K562 (cell line): ENCODE measurements around the gene UGT1A3. TPM values are rescaled to one million over a fixed set of nuclear protein-coding genes. Genes with fewer than 3 reads are reported as not detected.

Experiments used
- ATAC-seq: fragments of 200-7000 bp; cut with Tn5 transposase; 3 replicates; pipeline ENCODE4 v1.9.1; 2020; ENCODE audit warnings: moderate library complexity
- BruUV-seq: library from RNA; stranded (reverse); fragments of 400-500 nt; replicated peaks from 2 replicates; lab custom pipeline; 2021; lab: Mats Ljungman, UMichigan
- CTCF ChIA-PET: fragments of 300-600 bp; formaldehyde crosslinking; extraction: SDS; loops from one replicate; lab custom pipeline; 2021; ENCODE audit warnings: low intra/inter-chr PET ratio; lab: Yijun Ruan, JAX
- POLR2A ChIA-PET: fragments of 300-600, 350-650 bp; sonication (Branson Sonifier 250); formaldehyde crosslinking; extraction: SDS; loops from one replicate; lab custom pipeline; 2021; ENCODE audit warnings: antibody characterized with exemption, inconsistent platforms; lab: Yijun Ruan, JAX
- DNase-seq, 4 experiments: peaks; one replicate each; pipeline versions ENCODE4 v3.0.0 to v3.0.0-alpha.2; 2011 to 2018; ENCODE audit warnings: low spot score in 3 of 4, mixed read lengths in 3 of 4; ENCODE audit errors: extremely low read depth in 1 of 4
- FAIRE-seq: peaks from 2 replicates; lab custom pipeline; 2011; peaks lifted over from hg19 to GRCh38; lab: Jason Lieb, UNC
- H2AFZ ChIP-seq: 2 replicates; pipeline ENCODE4 v1.6.0; 2011; ENCODE audit warnings: low read depth, low read length, control low read depth, inconsistent platforms
- H3K27ac ChIP-seq: fragments of 200-600 bp; 3 replicates; pipeline ENCODE4 v1.8.0; 2011; ENCODE audit warnings: low read depth, mild to moderate bottlenecking, control low read depth, inconsistent platforms, low read length, moderate library complexity, mixed read lengths; ENCODE audit errors: extremely low read depth
- H3K27me3 ChIP-seq, 2 experiments: fragments of 300-600 bp in 1 of 2; 2 replicates in 1 of 2; 3 replicates in 1 of 2; pipeline versions ENCODE4 v1.6.0 to v1.8.0; 2011; ENCODE audit warnings: inconsistent platforms in 2 of 2, low read length in 2 of 2, mild to moderate bottlenecking in 1 of 2, mixed read lengths in 1 of 2, moderate library complexity in 1 of 2; ENCODE audit not compliant: control insufficient read depth in 2 of 2, insufficient read depth in 2 of 2
- H3K36me3 ChIP-seq: fragments of 300-600 bp; 3 replicates; pipeline ENCODE4 v1.8.0; 2011; ENCODE audit warnings: mild to moderate bottlenecking, low read length, inconsistent platforms; ENCODE audit not compliant: control insufficient read depth, insufficient read depth
- H3K4me1 ChIP-seq, 2 experiments: fragments of 200-600 bp in 1 of 2; replicated peaks in 1 of 2; 2 replicates in 1 of 2; 3 replicates in 1 of 2; pipeline versions ENCODE4 v1.5.1 to v1.8.0; 2011; ENCODE audit warnings: inconsistent platforms in 2 of 2, low read length in 2 of 2, mild to moderate bottlenecking in 1 of 2, mixed read lengths in 1 of 2, moderate library complexity in 1 of 2; ENCODE audit not compliant: control insufficient read depth in 2 of 2, insufficient read depth in 2 of 2
- H3K4me2 ChIP-seq: 2 replicates; pipeline ENCODE4 v1.6.1; 2011; ENCODE audit warnings: low read length, control low read depth, inconsistent platforms, mixed read lengths; ENCODE audit not compliant: insufficient read depth
- H3K4me3 ChIP-seq: fragments of 200-600 bp; sonication (generic), shearing (Covaris generic); 2 replicates; pipeline ENCODE4 v1.5.1; 2016; ENCODE audit warnings: control low read depth, inconsistent platforms
- H3K79me2 ChIP-seq: fragments of 200-600 bp; 3 replicates; pipeline ENCODE4 v1.8.0; 2011; ENCODE audit warnings: low read length, inconsistent platforms; ENCODE audit not compliant: control insufficient read depth, insufficient read depth
- H3K9ac ChIP-seq, 2 experiments: 2 replicates each; pipeline versions ENCODE4 v1.6.0 to v1.6.1; 2011; ENCODE audit warnings: low read depth in 2 of 2, low read length in 2 of 2, control low read depth in 1 of 2, inconsistent platforms in 1 of 2, mild to moderate bottlenecking in 1 of 2, mixed read lengths in 1 of 2; ENCODE audit not compliant: insufficient read depth in 1 of 2
- H3K9me1 ChIP-seq: one replicate; pipeline ENCODE4 v1.6.0; 2011; ENCODE audit warnings: inconsistent platforms, mild to moderate bottlenecking, low read length, moderate library complexity; ENCODE audit not compliant: control insufficient read depth, insufficient read depth
- H3K9me3 ChIP-seq: replicated peaks from 2 replicates; pipeline ENCODE4 v1.5.1; 2011; ENCODE audit warnings: low read depth, low read length, inconsistent platforms; ENCODE audit not compliant: control insufficient read depth, insufficient read depth
- H4K20me1 ChIP-seq: replicated peaks from 2 replicates; pipeline ENCODE4 v1.6.1; 2011; ENCODE audit warnings: low read length, inconsistent platforms, mixed read lengths; ENCODE audit not compliant: control insufficient read depth, insufficient read depth
- ATF7 ChIP-seq: fragments of 450-650 bp; IDR thresholded peaks from 2 replicates; pipeline ENCODE4 v1.7.1; 2014; ENCODE audit warnings: mild to moderate bottlenecking, moderate library complexity
- BCOR ChIP-seq: fragments of 450-650 bp; IDR thresholded peaks from 2 replicates; pipeline ENCODE4 v1.6.1; 2016
- CBX3 ChIP-seq, 2 experiments: IDR thresholded peaks; 1 replicate in 1 of 2; 2 replicates in 1 of 2; pipeline ENCODE4 v1.6.1; 2012; ENCODE audit warnings: inconsistent platforms in 2 of 2, low read length in 2 of 2, borderline replicate concordance in 1 of 2, control low read depth in 1 of 2
- CHCHD3 ChIP-seq: fragments of 250-450 bp; sonication (Bioruptor Pico); IDR thresholded peaks from 2 replicates; pipeline ENCODE4 v2.1.2; 2022; ENCODE audit warnings: mild to moderate bottlenecking
- DMBX1 ChIP-seq: fragments of 250-450 bp; sonication (Bioruptor Pico); IDR thresholded peaks from 2 replicates; pipeline ENCODE4 v1.8.0; 2022; ENCODE audit warnings: inconsistent platforms, mild to moderate bottlenecking, moderate library complexity, borderline replicate concordance
- FOXM1 ChIP-seq, 2 experiments: fragments of 450-650 bp in 1 of 2; sonication (generic) in 1 of 2; formaldehyde crosslinking in 1 of 2; IDR thresholded peaks; 2 replicates each; pipeline versions ENCODE4 v1.6.1 to v1.9.0; 2017 to 2022; ENCODE audit warnings: low read depth in 2 of 2, mild to moderate bottlenecking in 2 of 2, missing genetic modification reagents in 1 of 2, moderate library complexity in 1 of 2
- LCOR ChIP-seq: sonication (generic); formaldehyde crosslinking; IDR thresholded peaks from 2 replicates; pipeline ENCODE4 v1.8.0; 2022; ENCODE audit warnings: mild to moderate bottlenecking, missing genetic modification reagents
- POLR2AphosphoS2 ChIP-seq: IDR thresholded peaks from 2 replicates; pipeline ENCODE4 v1.6.1; 2012; ENCODE audit warnings: low read length, improper control_type of control experiment
- POLR2H ChIP-seq: IDR thresholded peaks from 2 replicates; pipeline ENCODE4 v1.6.1; 2016; ENCODE audit warnings: missing genetic modification characterization, low read depth, mild to moderate bottlenecking, control low read depth, missing compliant biosample characterization, moderate library complexity
- XRCC4 ChIP-seq: IDR thresholded peaks from one replicate; pipeline ENCODE4 v1.6.1; 2011; ENCODE audit not compliant: insufficient read depth, insufficient read length; ENCODE audit errors: extremely low read depth
- YY1 ChIP-seq, 3 experiments: IDR thresholded peaks; 2 replicates each; pipeline ENCODE4 v1.6.1; 2011; ENCODE audit warnings: low read length in 2 of 3, mild to moderate bottlenecking in 2 of 3, moderate library complexity in 2 of 3, borderline replicate concordance in 1 of 3, control low read depth in 1 of 3, low read depth in 1 of 3; ENCODE audit not compliant: insufficient read depth in 3 of 3, insufficient replicate concordance in 2 of 3, control insufficient read depth in 1 of 3, insufficient read length in 1 of 3; ENCODE audit errors: extremely low read depth in 1 of 3
- ZNF239 ChIP-seq: fragments of 250-450 bp; sonication (Bioruptor Pico); IDR thresholded peaks from 2 replicates; pipeline ENCODE4 v1.4.0; 2020; ENCODE audit warnings: mild to moderate bottlenecking
- ZNF583 ChIP-seq: fragments of 250-450 bp; sonication (Bioruptor Pico); IDR thresholded peaks from 2 replicates; pipeline ENCODE4 v1.4.0; 2020
- ZNF589 ChIP-seq: fragments of 200-800 bp; sonication (Bioruptor generic); IDR thresholded peaks from 2 replicates; pipeline ENCODE4 v1.6.1; 2016; ENCODE audit warnings: low read depth, missing genetic modification characterization, missing compliant biosample characterization
- ZSCAN32 ChIP-seq: fragments of 450-650 bp; formaldehyde crosslinking; IDR thresholded peaks from 2 replicates; pipeline ENCODE4 v1.4.0; 2020; ENCODE audit warnings: mild to moderate bottlenecking, moderate library complexity
- WGBS: fragments of 100-300 bp; shearing (Covaris generic); methylation state at CpG from one replicate; pipeline ENCODE4 v1.1.6; 2016; ENCODE audit warnings: low coverage, mixed read lengths; ENCODE audit not compliant: insufficient coverage; ENCODE audit errors: missing lambda C conversion rate; 5-methylcytosine and 5-hydroxymethylcytosine counted together
- in situ Hi-C: fragments of 300-500 bp; cut with MboI; formaldehyde crosslinking; loops from 4 replicates; pipeline ENCODE4 v1.15.0; 2018; ENCODE audit warnings: inconsistent platforms, mixed read lengths
- intact Hi-C: fragments of 100-400 bp; cut with micrococcal nuclease; formaldehyde crosslinking; loops from 2 replicates; pipeline ENCODE4 v1.14.2; 2022
- polyA plus RNA-seq, 8 experiments: library from polyadenylated mRNA; depleted of rRNA in 4 of 8; stranded (reverse) in 5 of 8; unstranded in 3 of 8; fragments of >200 nt; fragmentation: Nextera tagmentation in 2 of 8; fragmentation: Illumina TruSeq in 1 of 8; extraction: Ambion mirVana in 2 of 8; extraction: Trizol in 1 of 8; gene quantifications; 2 replicates each; pipeline versions ENCODE4 v1.2.1 to v1.2.3, GENCODE V29; 2011 to 2014; ENCODE audit warnings: inconsistent platforms in 1 of 8, missing spikeins in 1 of 8
- total RNA-seq, 7 experiments: library from RNA; depleted of rRNA in 6 of 7; stranded (reverse); fragments of >200 nt in 6 of 7; fragmentation: Illumina TruSeq in 2 of 7; extraction: Trizol in 2 of 7; gene quantifications; 2 replicates each; pipeline versions ENCODE4 v1.2.1 to v1.2.3, GENCODE V29; 2011 to 2021; ENCODE audit warnings: low replicate concordance in 1 of 7
- TF ChIP-seq, protein P1 (sequence below): sonication (generic); formaldehyde crosslinking; IDR thresholded peaks from 2 replicates; pipeline ENCODE4 v1.8.1; 2023; ENCODE audit warnings: mild to moderate bottlenecking, missing genetic modification reagents
- TF ChIP-seq, protein P2 (sequence below), 2 experiments: IDR thresholded peaks; 2 replicates each; pipeline ENCODE4 v1.6.1; 2012; ENCODE audit warnings: improper control_type of control experiment in 2 of 2, low read depth in 2 of 2, low read length in 2 of 2, borderline replicate concordance in 1 of 2
- TF ChIP-seq, protein P3 (sequence below), 3 experiments: fragments of 200-800 bp in 1 of 3; sonication (Bioruptor generic) in 1 of 3; sonication (generic) in 1 of 3; formaldehyde crosslinking in 1 of 3; IDR thresholded peaks; 2 replicates each; pipeline versions ENCODE4 v1.6.1 to v1.8.0; 2016 to 2022; ENCODE audit warnings: mild to moderate bottlenecking in 2 of 3, missing compliant biosample characterization in 2 of 3, missing genetic modification characterization in 2 of 3, missing genetic modification reagents in 1 of 3

The UGT1A3 gene
- total and polyA plus RNA-seq, 9 of the 15 experiments (the other 6 are each of a cell fraction or from before 2014, with no cell fraction given), result not detected

DNA sequence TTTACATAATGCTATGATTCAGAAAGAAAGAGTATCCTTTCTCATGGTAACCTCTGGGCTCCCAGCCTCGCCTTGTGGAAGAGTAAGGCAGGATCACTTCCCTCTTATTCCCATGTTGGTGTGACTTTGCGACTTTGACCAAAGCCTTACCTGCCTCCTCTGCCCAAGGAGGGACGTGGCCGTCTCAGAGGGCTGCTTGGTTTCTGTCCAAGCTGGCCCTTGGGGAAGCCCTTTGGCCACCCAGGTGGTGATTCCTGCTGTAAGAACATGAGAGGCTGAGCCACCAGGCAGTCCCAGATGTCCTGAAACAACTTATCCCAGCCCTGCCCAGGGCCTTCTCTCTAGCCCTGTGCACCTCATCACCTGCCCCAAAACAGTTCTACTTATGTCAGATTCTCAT, 30.1 kb upstream of the UGT1A3 start:
- Histone ChIP-seq H3K36me3 (no peaks in the 10 kb centered on the region), H3K4me1 (peaks cover 0 to 10% of the 10 kb centered on the region in 2 experiments; a peak in 3 of 5 replicates), H3K9me1 (no peaks in the 10 kb centered on the region), H3K9ac (no peak overlapping the region), H3K79me2 (no peaks in the 10 kb centered on the region), H3K4me2 (no peak overlapping the region), H3K9me3 (no peaks in the 10 kb centered on the region), H2AFZ (no peak overlapping the region), H3K27ac (no peak overlapping the region), H3K4me3 (no peak overlapping the region), H4K20me1 (no peaks in the 10 kb centered on the region), H3K27me3 (no peaks in the 10 kb centered on the region)
- no peak for ATAC-seq
- ChIA-PET CTCF (no interaction called here), POLR2A (no interaction called here)
- in situ Hi-C loops (no loop called here), intact Hi-C loops (no loop called here)
- 75% methylated on average over 2 of the region's 4 CpGs for WGBS
- TF ChIP-seq POLR2H (tag), result no peak
- no peak for TF ChIP-seq ZNF589
- TF ChIP-seq ATF7, result no peak
- no peak for TF ChIP-seq FOXM1 (IDR thresholded peaks at IDR 0.05; ENCODE audit: low read depth)
- TF ChIP-seq FOXM1 (CRISPR knock-in tag; IDR thresholded peaks at IDR 0.05; ENCODE audit: low read depth), result no peak
- TF ChIP-seq CBX3 (IDR thresholded peaks at IDR 0.05; ENCODE audit: borderline replicate concordance in 1 of 2, low read length in 2 of 2), result no peak
- no peak for TF ChIP-seq POLR2AphosphoS2
- no peak for TF ChIP-seq YY1 (IDR thresholded peaks at IDR 0.05; ENCODE audit: borderline replicate concordance in 1 of 3, control insufficient read depth in 1 of 3, extremely low read depth in 1 of 3, insufficient read depth in 3 of 3, insufficient read length in 1 of 3, insufficient replicate concordance in 2 of 3, low read depth in 1 of 3, low read length in 2 of 3)
- TF ChIP-seq ZSCAN32 (CRISPR knock-in tag), result no peak
- TF ChIP-seq, protein P1, sequence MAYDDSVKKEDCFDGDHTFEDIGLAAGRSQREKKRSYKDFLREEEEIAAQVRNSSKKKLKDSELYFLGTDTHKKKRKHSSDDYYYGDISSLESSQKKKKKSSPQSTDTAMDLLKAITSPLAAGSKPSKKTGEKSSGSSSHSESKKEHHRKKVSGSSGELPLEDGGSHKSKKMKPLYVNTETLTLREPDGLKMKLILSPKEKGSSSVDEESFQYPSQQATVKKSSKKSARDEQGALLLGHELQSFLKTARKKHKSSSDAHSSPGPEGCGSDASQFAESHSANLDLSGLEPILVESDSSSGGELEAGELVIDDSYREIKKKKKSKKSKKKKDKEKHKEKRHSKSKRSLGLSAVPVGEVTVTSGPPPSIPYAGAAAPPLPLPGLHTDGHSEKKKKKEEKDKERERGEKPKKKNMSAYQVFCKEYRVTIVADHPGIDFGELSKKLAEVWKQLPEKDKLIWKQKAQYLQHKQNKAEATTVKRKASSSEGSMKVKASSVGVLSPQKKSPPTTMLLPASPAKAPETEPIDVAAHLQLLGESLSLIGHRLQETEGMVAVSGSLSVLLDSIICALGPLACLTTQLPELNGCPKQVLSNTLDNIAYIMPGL, result no peak
- TF ChIP-seq ZNF583, result no peak
- no peak for TF ChIP-seq CHCHD3 (CRISPR knock-in tag)
- TF ChIP-seq, protein P2, sequence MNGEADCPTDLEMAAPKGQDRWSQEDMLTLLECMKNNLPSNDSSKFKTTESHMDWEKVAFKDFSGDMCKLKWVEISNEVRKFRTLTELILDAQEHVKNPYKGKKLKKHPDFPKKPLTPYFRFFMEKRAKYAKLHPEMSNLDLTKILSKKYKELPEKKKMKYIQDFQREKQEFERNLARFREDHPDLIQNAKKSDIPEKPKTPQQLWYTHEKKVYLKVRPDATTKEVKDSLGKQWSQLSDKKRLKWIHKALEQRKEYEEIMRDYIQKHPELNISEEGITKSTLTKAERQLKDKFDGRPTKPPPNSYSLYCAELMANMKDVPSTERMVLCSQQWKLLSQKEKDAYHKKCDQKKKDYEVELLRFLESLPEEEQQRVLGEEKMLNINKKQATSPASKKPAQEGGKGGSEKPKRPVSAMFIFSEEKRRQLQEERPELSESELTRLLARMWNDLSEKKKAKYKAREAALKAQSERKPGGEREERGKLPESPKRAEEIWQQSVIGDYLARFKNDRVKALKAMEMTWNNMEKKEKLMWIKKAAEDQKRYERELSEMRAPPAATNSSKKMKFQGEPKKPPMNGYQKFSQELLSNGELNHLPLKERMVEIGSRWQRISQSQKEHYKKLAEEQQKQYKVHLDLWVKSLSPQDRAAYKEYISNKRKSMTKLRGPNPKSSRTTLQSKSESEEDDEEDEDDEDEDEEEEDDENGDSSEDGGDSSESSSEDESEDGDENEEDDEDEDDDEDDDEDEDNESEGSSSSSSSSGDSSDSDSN (IDR thresholded peaks at IDR 0.05; ENCODE audit: borderline replicate concordance in 1 of 2, low read depth in 2 of 2, low read length in 2 of 2), result no peak
- TF ChIP-seq DMBX1 (CRISPR knock-in tag), result no peak
- TF ChIP-seq, protein P3, sequence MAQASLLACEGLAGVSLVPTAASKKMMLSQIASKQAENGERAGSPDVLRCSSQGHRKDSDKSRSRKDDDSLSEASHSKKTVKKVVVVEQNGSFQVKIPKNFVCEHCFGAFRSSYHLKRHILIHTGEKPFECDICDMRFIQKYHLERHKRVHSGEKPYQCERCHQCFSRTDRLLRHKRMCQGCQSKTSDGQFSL (CRISPR knock-in tag; IDR thresholded peaks at IDR 0.05), result no peak
- TF ChIP-seq, protein P3 (tag; IDR thresholded peaks at IDR 0.05), result no peak
- no peak for TF ChIP-seq ZNF239 (CRISPR knock-in tag)
- no peak for TF ChIP-seq BCOR
- no peak for TF ChIP-seq XRCC4
- TF ChIP-seq LCOR (CRISPR knock-in tag), result no peak
- FAIRE-seq, result no peak
- BruUV-seq, result no TSS peak
- no peak for DNase-seq
